ENCODE measurements around the gene ZNF280D.

DNA sequence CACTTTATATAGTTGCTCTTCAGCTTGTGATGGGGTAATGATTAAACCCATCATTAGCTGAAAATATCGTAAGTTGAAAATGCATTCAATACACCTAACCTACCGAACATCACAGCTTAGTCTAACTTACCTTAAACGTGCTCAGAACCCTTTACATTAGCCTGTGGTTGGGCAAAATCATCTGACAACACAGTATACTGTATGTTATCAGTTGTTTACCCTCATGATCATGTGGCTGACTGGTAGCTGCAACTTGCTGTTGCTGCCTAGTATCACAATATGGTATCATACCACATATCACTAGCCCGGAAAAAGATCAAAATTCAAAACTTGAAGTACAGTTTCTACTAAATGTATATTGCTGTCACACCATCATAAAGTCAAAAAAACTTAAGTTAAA, 9.5 kb downstream of the ZNF280D start:
- TF ChIP-seq TAF1 (IDR thresholded peaks at IDR 0.05; ENCODE audit: low read depth, low read length) (no peak), POLR2AphosphoS5 (IDR thresholded peaks at IDR 0.05; ENCODE audit: low read depth, low read length) (no peak), POLR2A (IDR thresholded peaks at IDR 0.05; ENCODE audit: low read depth, low read length) (no peak), SPI1 (IDR thresholded peaks at IDR 0.05; ENCODE audit: low read depth, low read length) (no peak), PAX5 (IDR thresholded peaks at IDR 0.05; ENCODE audit: insufficient read depth, low read length, severe bottlenecking) (no peak), POU2F2 (IDR thresholded peaks at IDR 0.05; ENCODE audit: low read depth, low read length) (no peak)
